Liver (tissue), 9 donors: ENCODE results near the gene CYP1A2. TPM values are rescaled to one million over a fixed set of nuclear protein-coding genes. Genes with fewer than 3 reads are reported as not detected.

Experiments used
- DNase-seq: peaks from one replicate; pipeline ENCODE4 v3.0.0-alpha.2; 2017; ENCODE audit warnings: low spot score
- H3K27ac ChIP-seq, 2 donors: one replicate each; pipeline ENCODE4 v1.7.0; 2013; ENCODE audit warnings: inconsistent platforms in 2 of 2, low read length in 2 of 2, control low read depth in 1 of 2, low read depth in 1 of 2, mild to moderate bottlenecking in 1 of 2
- H3K27me3 ChIP-seq, 4 donors: one replicate each; pipeline versions ENCODE4 v1.6.1 to v1.7.0; 2013; ENCODE audit warnings: low read length in 3 of 4, inconsistent platforms in 1 of 4, mild to moderate bottlenecking in 1 of 4, moderate library complexity in 1 of 4; ENCODE audit not compliant: control insufficient read depth in 4 of 4, insufficient read depth in 4 of 4
- H3K36me3 ChIP-seq, 4 donors: one replicate each; pipeline versions ENCODE4 v1.6.1 to v1.7.0; 2013; ENCODE audit warnings: low read length in 3 of 4, mild to moderate bottlenecking in 3 of 4, low read depth in 1 of 4, moderate library complexity in 1 of 4; ENCODE audit not compliant: control insufficient read depth in 4 of 4, insufficient read depth in 3 of 4
- H3K4me1 ChIP-seq, 4 donors: one replicate each; pipeline versions ENCODE4 v1.6.1 to v1.7.0; 2013; ENCODE audit warnings: low read length in 3 of 4, mild to moderate bottlenecking in 3 of 4, moderate library complexity in 1 of 4; ENCODE audit not compliant: control insufficient read depth in 4 of 4, insufficient read depth in 4 of 4
- H3K4me3 ChIP-seq, 3 donors: one replicate each; pipeline versions ENCODE4 v1.6.1 to v1.7.0; 2013; ENCODE audit warnings: low read length in 3 of 3, control low read depth in 1 of 3, low read depth in 1 of 3, mild to moderate bottlenecking in 1 of 3
- H3K9ac ChIP-seq, 2 donors: one replicate each; pipeline ENCODE4 v1.7.0; 2013; ENCODE audit warnings: low read length in 2 of 2, mild to moderate bottlenecking in 2 of 2, moderate library complexity in 2 of 2, control low read depth in 1 of 2, low read depth in 1 of 2
- H3K9me3 ChIP-seq, 4 donors: one replicate each; pipeline versions ENCODE4 v1.6.1 to v1.7.0; 2013; ENCODE audit warnings: low read length in 3 of 4; ENCODE audit not compliant: control insufficient read depth in 4 of 4
- EGR1 ChIP-seq, 2 donors: IDR thresholded peaks; 2 replicates each; pipeline ENCODE4 v1.6.1; 2016 to 2018; ENCODE audit warnings: antibody characterized with exemption in 2 of 2, low read depth in 2 of 2
- FOXA1 ChIP-seq: IDR thresholded peaks from 2 replicates; pipeline ENCODE4 v1.6.1; 2016; ENCODE audit warnings: antibody characterized with exemption
- FOXA2 ChIP-seq: IDR thresholded peaks from 2 replicates; pipeline ENCODE4 v1.6.1; 2016; ENCODE audit warnings: antibody characterized with exemption
- GABPA ChIP-seq, 2 donors: IDR thresholded peaks in 1 of 2; conservative IDR thresholded peaks in 1 of 2; 2 replicates each; pipeline ENCODE4 v1.6.1; 2016; ENCODE audit warnings: antibody characterized with exemption in 2 of 2, mild to moderate bottlenecking in 1 of 2, moderate library complexity in 1 of 2
- HNF4A ChIP-seq, 2 donors: conservative IDR thresholded peaks; 2 replicates each; pipeline ENCODE4 v1.6.1; 2016; ENCODE audit warnings: antibody characterized with exemption in 2 of 2, mild to moderate bottlenecking in 2 of 2
- JUND ChIP-seq, 2 donors: IDR thresholded peaks; 2 replicates each; pipeline ENCODE4 v1.6.1; 2016; ENCODE audit warnings: antibody characterized with exemption in 2 of 2
- NR2F2 ChIP-seq: IDR thresholded peaks from 2 replicates; pipeline ENCODE4 v1.6.1; 2016; ENCODE audit warnings: antibody characterized with exemption
- SP1 ChIP-seq: IDR thresholded peaks from 2 replicates; pipeline ENCODE4 v1.6.1; 2018; ENCODE audit warnings: antibody characterized with exemption, mild to moderate bottlenecking
- TAF1 ChIP-seq: conservative IDR thresholded peaks from 2 replicates; pipeline ENCODE4 v1.6.1; 2016; ENCODE audit warnings: antibody characterized with exemption, mild to moderate bottlenecking
- YY1 ChIP-seq: IDR thresholded peaks from 2 replicates; pipeline ENCODE4 v1.6.1; 2016; ENCODE audit warnings: antibody characterized with exemption, mild to moderate bottlenecking
- WGBS: extraction: QIAGEN DNeasy Blood & Tissue Kit; methylation state at CpG from one replicate; pipeline ENCODE4 v1.1.7; 2013; 5-methylcytosine and 5-hydroxymethylcytosine counted together
- polyA plus RNA-seq, 2 donors: library from polyadenylated mRNA; stranded (reverse) in 1 of 2; unstranded in 1 of 2; fragments of 200-250 nt in 1 of 2; fragments of >200 nt in 1 of 2; fragmentation: Nextera tagmentation in 1 of 2; extraction: Ambion mirVana in 1 of 2; gene quantifications; one replicate each; pipeline versions ENCODE4 v1.2.1 to v1.2.3, GENCODE V29; 2013 to 2015
- total RNA-seq, 2 donors: library from RNA; depleted of rRNA; stranded (reverse); fragments of >200 nt; gene quantifications; one replicate each; pipeline ENCODE4 v1.2.3, GENCODE V29; 2014
- TF ChIP-seq, protein P1 (sequence below): fragments of 150-350 bp; IDR thresholded peaks from 2 replicates; pipeline ENCODE4 v1.5.1; 2017; ENCODE audit warnings: improper control_type of control experiment, low read depth, low read length; ENCODE audit not compliant: missing input control
- TF ChIP-seq, protein P2 (sequence below): IDR thresholded peaks from 2 replicates; pipeline ENCODE4 v1.6.1; 2016; ENCODE audit warnings: antibody characterized with exemption
- TF ChIP-seq, protein P3 (sequence below): IDR thresholded peaks from 2 replicates; pipeline ENCODE4 v1.6.1; 2016; ENCODE audit warnings: antibody characterized with exemption
- TF ChIP-seq, protein P4 (sequence below): IDR thresholded peaks from 2 replicates; pipeline ENCODE4 v1.6.1; 2016; ENCODE audit warnings: antibody characterized with exemption, mild to moderate bottlenecking
- donor health status: healthy.
- donor health status: healthy.
- donor health status: healthy.
- donor health status: healthy.
- donor health status: healthy.

CYP1A2 gene
- total and polyA plus RNA-seq, 4 donors = 21.8 to 32.5 (median 31.7) TPM; not detected in 1

DNA sequence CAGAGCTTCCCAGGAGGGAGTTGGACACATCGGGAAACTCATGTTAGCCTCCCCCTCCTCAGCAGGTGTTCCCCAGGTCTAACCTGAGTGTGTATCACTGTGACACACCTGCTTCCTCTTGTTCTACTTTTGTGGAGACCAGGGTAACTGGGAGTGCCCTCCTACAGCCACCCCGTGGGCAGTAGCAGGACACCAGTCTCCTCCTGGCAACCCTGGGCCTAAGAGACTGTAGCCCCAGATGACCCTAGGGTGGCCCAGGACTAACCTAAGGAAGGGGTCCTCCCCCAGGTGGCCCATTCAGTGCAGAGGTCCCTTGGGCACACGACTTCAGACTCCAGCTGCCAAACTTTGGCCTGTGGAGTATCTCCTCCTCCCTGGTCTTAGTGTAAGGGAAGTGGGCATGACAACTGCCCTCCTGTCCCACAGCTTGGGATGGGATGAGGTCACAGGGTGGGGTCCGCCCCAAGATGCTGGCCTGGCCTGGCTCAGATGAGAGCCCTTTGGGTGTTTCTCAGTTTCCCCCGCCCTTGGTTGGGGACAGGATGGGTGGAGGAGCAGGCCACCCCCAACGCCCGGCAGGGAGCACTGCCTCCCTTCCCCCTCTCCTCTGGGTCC is 38.0 kb downstream of the CYP1A2 start:
- peaks cover 19 to 79% (median 58%) of the 10 kb centered on the region in 4 donors for H3K4me1 ChIP-seq
- H3K36me3 ChIP-seq = no peaks in the 10 kb centered on the region
- TF ChIP-seq FOXA1 = no peak
- no peak for TF ChIP-seq EGR1 (IDR thresholded peaks at IDR 0.05; ENCODE audit: low read depth in 2 of 2)
- no peak for TF ChIP-seq YY1
- TF ChIP-seq, protein P1, sequence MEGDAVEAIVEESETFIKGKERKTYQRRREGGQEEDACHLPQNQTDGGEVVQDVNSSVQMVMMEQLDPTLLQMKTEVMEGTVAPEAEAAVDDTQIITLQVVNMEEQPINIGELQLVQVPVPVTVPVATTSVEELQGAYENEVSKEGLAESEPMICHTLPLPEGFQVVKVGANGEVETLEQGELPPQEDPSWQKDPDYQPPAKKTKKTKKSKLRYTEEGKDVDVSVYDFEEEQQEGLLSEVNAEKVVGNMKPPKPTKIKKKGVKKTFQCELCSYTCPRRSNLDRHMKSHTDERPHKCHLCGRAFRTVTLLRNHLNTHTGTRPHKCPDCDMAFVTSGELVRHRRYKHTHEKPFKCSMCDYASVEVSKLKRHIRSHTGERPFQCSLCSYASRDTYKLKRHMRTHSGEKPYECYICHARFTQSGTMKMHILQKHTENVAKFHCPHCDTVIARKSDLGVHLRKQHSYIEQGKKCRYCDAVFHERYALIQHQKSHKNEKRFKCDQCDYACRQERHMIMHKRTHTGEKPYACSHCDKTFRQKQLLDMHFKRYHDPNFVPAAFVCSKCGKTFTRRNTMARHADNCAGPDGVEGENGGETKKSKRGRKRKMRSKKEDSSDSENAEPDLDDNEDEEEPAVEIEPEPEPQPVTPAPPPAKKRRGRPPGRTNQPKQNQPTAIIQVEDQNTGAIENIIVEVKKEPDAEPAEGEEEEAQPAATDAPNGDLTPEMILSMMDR = no peak
- TF ChIP-seq GABPA (IDR thresholded peaks at IDR 0.05 in 1 of 2, conservative IDR thresholded peaks at IDR 0.05 in 1 of 2) = no peak
- TF ChIP-seq, protein P2, sequence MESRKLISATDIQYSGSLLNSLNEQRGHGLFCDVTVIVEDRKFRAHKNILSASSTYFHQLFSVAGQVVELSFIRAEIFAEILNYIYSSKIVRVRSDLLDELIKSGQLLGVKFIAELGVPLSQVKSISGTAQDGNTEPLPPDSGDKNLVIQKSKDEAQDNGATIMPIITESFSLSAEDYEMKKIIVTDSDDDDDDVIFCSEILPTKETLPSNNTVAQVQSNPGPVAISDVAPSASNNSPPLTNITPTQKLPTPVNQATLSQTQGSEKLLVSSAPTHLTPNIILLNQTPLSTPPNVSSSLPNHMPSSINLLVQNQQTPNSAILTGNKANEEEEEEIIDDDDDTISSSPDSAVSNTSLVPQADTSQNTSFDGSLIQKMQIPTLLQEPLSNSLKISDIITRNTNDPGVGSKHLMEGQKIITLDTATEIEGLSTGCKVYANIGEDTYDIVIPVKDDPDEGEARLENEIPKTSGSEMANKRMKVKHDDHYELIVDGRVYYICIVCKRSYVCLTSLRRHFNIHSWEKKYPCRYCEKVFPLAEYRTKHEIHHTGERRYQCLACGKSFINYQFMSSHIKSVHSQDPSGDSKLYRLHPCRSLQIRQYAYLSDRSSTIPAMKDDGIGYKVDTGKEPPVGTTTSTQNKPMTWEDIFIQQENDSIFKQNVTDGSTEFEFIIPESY = no peak
- TF ChIP-seq, protein P3, sequence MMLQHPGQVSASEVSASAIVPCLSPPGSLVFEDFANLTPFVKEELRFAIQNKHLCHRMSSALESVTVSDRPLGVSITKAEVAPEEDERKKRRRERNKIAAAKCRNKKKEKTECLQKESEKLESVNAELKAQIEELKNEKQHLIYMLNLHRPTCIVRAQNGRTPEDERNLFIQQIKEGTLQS = no peak
- no peak for TF ChIP-seq JUND (IDR thresholded peaks at IDR 0.05)
- no peak for TF ChIP-seq FOXA2
- TF ChIP-seq SP1 = no peak
- TF ChIP-seq HNF4A (conservative IDR thresholded peaks at IDR 0.05) = no peak
- H3K9me3 ChIP-seq = no peaks in the 10 kb centered on the region
- no peak for DNase-seq
- H3K27ac ChIP-seq = peak overlapping the region; percentile 9 to 49
- H3K27me3 ChIP-seq = no peaks in the 10 kb centered on the region
- no peak overlapping the region for H3K4me3 ChIP-seq
- peak overlapping the region in 1 of 2 donors; percentile 18 for H3K9ac ChIP-seq
- WGBS = 70% methylated on average over 7 of the region's 7 CpGs

DNA sequence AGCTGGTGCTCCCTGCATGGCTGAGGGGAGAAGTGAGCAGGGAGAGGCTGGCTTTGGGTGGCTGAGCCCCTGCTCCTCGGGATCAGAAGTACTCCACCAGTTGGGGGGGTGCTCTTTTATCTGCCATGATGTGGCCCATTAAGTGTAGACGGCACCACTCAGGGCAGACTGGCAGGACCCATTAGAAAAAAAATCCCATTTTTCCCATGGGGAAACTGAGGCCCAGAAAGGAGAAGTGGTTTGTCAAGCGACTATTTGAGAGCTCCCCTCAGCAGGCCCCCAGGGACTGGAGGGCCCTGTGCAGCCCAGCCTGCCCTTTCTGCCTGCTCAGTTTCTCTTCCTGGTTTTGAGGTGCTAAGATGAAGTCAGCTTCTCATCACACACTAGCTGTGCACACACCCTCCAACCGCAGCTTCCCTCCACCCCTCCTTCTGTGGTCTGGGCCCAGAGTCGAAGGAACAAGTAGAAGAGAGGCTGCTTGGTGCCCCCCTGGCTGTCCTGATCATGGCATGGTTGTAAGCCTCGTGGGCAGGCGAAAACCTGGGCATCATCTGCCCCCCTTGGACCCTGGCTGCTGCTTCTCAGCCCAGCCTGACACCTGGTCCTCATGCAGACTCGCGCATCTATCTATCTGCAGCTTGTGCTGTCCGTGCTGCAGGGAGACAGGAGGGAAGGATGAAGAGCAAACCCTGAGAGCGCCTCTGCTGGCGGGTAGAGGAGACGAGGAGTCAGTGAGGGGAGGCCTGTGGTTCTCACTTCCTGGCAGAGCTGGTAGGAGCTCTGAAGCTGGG is 38.8 kb downstream of the CYP1A2 start:
- 60% methylated on average over 13 of the region's 13 CpGs for WGBS
- H3K9ac ChIP-seq = peak overlapping the region in 1 of 2 donors; percentile 7
- no peaks in the 10 kb centered on the region for H3K27me3 ChIP-seq
- no peaks in the 10 kb centered on the region for H3K36me3 ChIP-seq
- TF ChIP-seq TAF1 (no peak), SP1 (peak; percentile 38), FOXA1 (no peak), NR2F2 (no peak)
- TF ChIP-seq, protein P3 = no peak
- TF ChIP-seq, protein P4, sequence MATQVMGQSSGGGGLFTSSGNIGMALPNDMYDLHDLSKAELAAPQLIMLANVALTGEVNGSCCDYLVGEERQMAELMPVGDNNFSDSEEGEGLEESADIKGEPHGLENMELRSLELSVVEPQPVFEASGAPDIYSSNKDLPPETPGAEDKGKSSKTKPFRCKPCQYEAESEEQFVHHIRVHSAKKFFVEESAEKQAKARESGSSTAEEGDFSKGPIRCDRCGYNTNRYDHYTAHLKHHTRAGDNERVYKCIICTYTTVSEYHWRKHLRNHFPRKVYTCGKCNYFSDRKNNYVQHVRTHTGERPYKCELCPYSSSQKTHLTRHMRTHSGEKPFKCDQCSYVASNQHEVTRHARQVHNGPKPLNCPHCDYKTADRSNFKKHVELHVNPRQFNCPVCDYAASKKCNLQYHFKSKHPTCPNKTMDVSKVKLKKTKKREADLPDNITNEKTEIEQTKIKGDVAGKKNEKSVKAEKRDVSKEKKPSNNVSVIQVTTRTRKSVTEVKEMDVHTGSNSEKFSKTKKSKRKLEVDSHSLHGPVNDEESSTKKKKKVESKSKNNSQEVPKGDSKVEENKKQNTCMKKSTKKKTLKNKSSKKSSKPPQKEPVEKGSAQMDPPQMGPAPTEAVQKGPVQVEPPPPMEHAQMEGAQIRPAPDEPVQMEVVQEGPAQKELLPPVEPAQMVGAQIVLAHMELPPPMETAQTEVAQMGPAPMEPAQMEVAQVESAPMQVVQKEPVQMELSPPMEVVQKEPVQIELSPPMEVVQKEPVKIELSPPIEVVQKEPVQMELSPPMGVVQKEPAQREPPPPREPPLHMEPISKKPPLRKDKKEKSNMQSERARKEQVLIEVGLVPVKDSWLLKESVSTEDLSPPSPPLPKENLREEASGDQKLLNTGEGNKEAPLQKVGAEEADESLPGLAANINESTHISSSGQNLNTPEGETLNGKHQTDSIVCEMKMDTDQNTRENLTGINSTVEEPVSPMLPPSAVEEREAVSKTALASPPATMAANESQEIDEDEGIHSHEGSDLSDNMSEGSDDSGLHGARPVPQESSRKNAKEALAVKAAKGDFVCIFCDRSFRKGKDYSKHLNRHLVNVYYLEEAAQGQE = no peak
- TF ChIP-seq, protein P1 = peak; percentile 9
- no peaks in the 10 kb centered on the region for H3K9me3 ChIP-seq
- H3K4me1 ChIP-seq = peaks cover 18 to 85% (median 60%) of the 10 kb centered on the region in 4 donors
- no peak for DNase-seq
- H3K27ac ChIP-seq = peak overlapping the region; percentile 48 to 49
- H3K4me3 ChIP-seq = no peak overlapping the region
